Activated T-helper 1 cell treated with anti-CD3 and anti-CD28 coated beads, Interleukin-2, amount 50 U/mL, for 16 hours (primary cell): ENCODE measurements around the gene ENTREP1.

Experiments used
- DNase-seq, 2 donors: peaks; one replicate each; pipeline ENCODE4 v3.0.0-alpha.2; 2020; ENCODE audit warnings: low read depth in 1 of 2, low spot score in 1 of 2

Gene ENTREP1

GRCh38 chr9:69364510-69365150, 39.6 kb downstream of the ENTREP1 start:
- DNase-seq = no peak

GRCh38 chr9:69370430-69370829, 45.4 kb downstream of the ENTREP1 start:
- DNase-seq = no peak

- DNase-seq = no peak
Observed at GRCh38 chr9:69371001-69371400, 46.0 kb downstream of the ENTREP1 start.

- DNase-seq = no peak
Observed at GRCh38 chr9:69376651-69377050, 51.6 kb downstream of the ENTREP1 start.

GRCh38 chr9:69377291-69377690, 52.3 kb downstream of the ENTREP1 start:
- DNase-seq = no peak

- DNase-seq = no peak
Observed at GRCh38 chr9:69377981-69378380, 53.0 kb downstream of the ENTREP1 start.

- DNase-seq = no peak
Observed at GRCh38 chr9:69379270-69379982, 54.4 kb downstream of the ENTREP1 start.

- no peak for DNase-seq
Observed at GRCh38 chr9:69380301-69380700, 55.3 kb downstream of the ENTREP1 start.

GRCh38 chr9:69380811-69381210, 55.8 kb downstream of the ENTREP1 start:
- DNase-seq = no peak

- DNase-seq = no peak
Observed at GRCh38 chr9:69382135-69382534, 57.1 kb downstream of the ENTREP1 start.

- DNase-seq = no peak
Observed at GRCh38 chr9:69385581-69386033, 60.6 kb downstream of the ENTREP1 start.

- no peak for DNase-seq
Observed at GRCh38 chr9:69386651-69387050, 61.6 kb downstream of the ENTREP1 start.

- DNase-seq = no peak
Observed at GRCh38 chr9:69388596-69388995, 63.6 kb downstream of the ENTREP1 start.

- DNase-seq = no peak
Observed at GRCh38 chr9:69389437-69389995, 64.5 kb downstream of the ENTREP1 start.

- no peak for DNase-seq
Observed at GRCh38 chr9:69391487-69391886, 66.5 kb downstream of the ENTREP1 start.

- no peak for DNase-seq
Observed at GRCh38 chr9:69391946-69392345, 66.9 kb downstream of the ENTREP1 start.

GRCh38 chr9:69392826-69393225, 67.8 kb downstream of the ENTREP1 start:
- no peak for DNase-seq

- DNase-seq = no peak
Observed at GRCh38 chr9:69393425-69393824, 68.4 kb downstream of the ENTREP1 start.

GRCh38 chr9:69395718-69396117, 70.7 kb downstream of the ENTREP1 start:
- DNase-seq = no peak

- no peak for DNase-seq
Observed at GRCh38 chr9:69396759-69397158, 71.7 kb downstream of the ENTREP1 start.

GRCh38 chr9:69397384-69398214, 72.6 kb downstream of the ENTREP1 start:
- DNase-seq = no peak

GRCh38 chr9:69400470-69400869, 75.5 kb downstream of the ENTREP1 start:
- DNase-seq = no peak
